ENCODE measurements around the gene DPPA2. TPM values are rescaled to one million over a fixed set of nuclear protein-coding genes. Genes with fewer than 3 reads are reported as not detected.
A peak's percentile ranks its signal among the peaks of the same experiment; 100 is the strongest.

Gene DPPA2
- total RNA-seq, 1 donor from 2014 or later = not detected

DNA sequence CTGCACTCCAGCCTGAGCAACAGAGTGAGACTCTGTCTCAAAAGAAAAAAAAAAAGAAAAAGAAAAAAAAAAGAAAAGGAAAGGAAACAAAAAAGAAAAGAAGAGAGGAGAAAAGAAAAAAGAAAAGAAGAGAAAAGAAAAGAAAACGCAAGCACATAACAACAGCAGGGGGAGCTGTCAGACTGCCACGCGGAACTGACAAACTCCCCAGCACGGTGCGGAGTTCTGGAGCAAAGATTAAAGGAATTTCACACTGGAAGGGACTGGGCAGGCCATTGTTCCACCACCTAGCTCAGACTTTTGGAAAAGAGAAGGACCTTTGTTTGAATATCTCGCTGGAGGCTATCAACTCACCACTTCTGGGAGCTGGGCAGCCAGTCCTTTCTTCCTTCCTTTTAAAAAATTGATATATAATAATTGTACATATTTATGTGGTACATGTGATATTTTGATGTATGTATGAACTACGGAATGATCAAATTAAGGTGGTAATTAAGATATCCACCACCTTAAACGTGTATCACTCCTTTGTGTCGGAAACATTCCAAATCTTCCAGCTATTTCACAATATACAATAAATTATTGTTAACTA, 40.5 kb downstream of the DPPA2 start:
- no peaks in the 10 kb centered on the region for H3K36me3 ChIP-seq
- no peak overlapping the region for H3K27ac ChIP-seq (replicated peaks)
- no peaks in the 10 kb centered on the region for H3K4me1 ChIP-seq
- no peak for DNase-seq
- intact Hi-C loops (cut with micrococcal nuclease) = no loop called here
- no peaks in the 10 kb centered on the region for H3K27me3 ChIP-seq (ENCODE audit: low read depth)
- H3K4me3 ChIP-seq = no peak overlapping the region
- TF ChIP-seq, protein P1, sequence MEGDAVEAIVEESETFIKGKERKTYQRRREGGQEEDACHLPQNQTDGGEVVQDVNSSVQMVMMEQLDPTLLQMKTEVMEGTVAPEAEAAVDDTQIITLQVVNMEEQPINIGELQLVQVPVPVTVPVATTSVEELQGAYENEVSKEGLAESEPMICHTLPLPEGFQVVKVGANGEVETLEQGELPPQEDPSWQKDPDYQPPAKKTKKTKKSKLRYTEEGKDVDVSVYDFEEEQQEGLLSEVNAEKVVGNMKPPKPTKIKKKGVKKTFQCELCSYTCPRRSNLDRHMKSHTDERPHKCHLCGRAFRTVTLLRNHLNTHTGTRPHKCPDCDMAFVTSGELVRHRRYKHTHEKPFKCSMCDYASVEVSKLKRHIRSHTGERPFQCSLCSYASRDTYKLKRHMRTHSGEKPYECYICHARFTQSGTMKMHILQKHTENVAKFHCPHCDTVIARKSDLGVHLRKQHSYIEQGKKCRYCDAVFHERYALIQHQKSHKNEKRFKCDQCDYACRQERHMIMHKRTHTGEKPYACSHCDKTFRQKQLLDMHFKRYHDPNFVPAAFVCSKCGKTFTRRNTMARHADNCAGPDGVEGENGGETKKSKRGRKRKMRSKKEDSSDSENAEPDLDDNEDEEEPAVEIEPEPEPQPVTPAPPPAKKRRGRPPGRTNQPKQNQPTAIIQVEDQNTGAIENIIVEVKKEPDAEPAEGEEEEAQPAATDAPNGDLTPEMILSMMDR (IDR thresholded peaks at IDR 0.05; ENCODE audit: borderline replicate concordance) = peak; percentile 53
- H3K9me3 ChIP-seq (replicated peaks) = no peaks in the 10 kb centered on the region

DNA sequence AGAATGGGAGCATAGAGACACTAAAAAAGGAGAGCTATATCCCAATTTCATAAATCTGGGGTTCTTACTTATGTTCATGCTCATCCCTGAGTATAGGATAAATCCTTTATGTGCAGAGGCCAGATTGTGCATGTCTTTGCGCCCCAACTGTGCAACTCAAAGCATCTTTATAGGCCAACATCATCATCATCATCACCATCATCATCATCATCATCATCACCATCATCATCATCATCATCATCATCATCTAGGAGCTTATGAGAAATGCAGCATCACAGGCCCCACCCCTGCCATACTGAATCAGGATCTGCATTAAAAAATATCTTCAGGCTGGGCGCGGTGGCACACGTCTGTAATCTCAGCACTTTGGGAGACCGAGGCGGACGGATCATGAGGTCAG, 45.5 kb downstream of the DPPA2 start:
- no peak overlapping the region for H3K4me3 ChIP-seq
- H3K36me3 ChIP-seq = no peaks in the 10 kb centered on the region
- no peaks in the 10 kb centered on the region for H3K27me3 ChIP-seq (ENCODE audit: low read depth)
- peaks cover 14% of the 10 kb centered on the region for H3K9me3 ChIP-seq (replicated peaks)
- H3K4me1 ChIP-seq = no peaks in the 10 kb centered on the region
- intact Hi-C loops (cut with micrococcal nuclease) = no loop called here
- DNase-seq = no peak
- H3K27ac ChIP-seq (replicated peaks) = no peak overlapping the region
- TF ChIP-seq, protein P1 (IDR thresholded peaks at IDR 0.05; ENCODE audit: borderline replicate concordance) = no peak

- Histone ChIP-seq H3K27me3 (ENCODE audit: low read depth) (no peaks in the 10 kb centered on the region), H3K4me3 (no peak overlapping the region), H3K36me3 (no peaks in the 10 kb centered on the region), H3K4me1 (no peaks in the 10 kb centered on the region), H3K9me3 (replicated peaks) (peaks cover 14% of the 10 kb centered on the region), H3K27ac (replicated peaks) (no peak overlapping the region)
- intact Hi-C loops (cut with micrococcal nuclease) = no loop called here
- TF ChIP-seq, protein P1 (IDR thresholded peaks at IDR 0.05; ENCODE audit: borderline replicate concordance) = no peak
- DNase-seq = no peak
Observed at GRCh38 chr3:109269577-109270275, 46.6 kb downstream of the DPPA2 start.

DNA sequence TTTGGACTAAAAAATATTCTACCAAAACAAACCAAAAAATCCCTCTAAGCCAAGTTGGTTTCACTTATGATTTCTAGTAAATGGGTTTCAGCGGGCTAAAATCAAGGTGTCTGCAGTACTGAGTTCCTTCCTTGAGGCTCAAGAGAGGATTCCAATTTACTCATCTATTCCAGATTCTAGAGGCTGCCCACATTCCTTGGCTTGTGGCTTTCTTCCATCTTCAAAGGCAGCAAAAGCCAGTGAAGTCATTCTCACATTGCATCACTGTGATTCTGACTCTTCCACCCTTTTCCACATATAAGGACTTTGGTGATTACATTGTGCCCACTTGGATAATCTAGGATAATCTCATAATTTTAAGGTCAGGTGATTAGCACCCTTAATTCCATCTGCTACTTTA, 48.1 kb downstream of the DPPA2 start:
- TF ChIP-seq, protein P1 (IDR thresholded peaks at IDR 0.05; ENCODE audit: borderline replicate concordance) = no peak
- no peak for DNase-seq
- Histone ChIP-seq H3K27me3 (ENCODE audit: low read depth) (no peaks in the 10 kb centered on the region), H3K36me3 (no peaks in the 10 kb centered on the region), H3K27ac (replicated peaks) (no peak overlapping the region), H3K4me3 (no peak overlapping the region), H3K4me1 (no peaks in the 10 kb centered on the region), H3K9me3 (replicated peaks) (peaks cover 14% of the 10 kb centered on the region)
- intact Hi-C loops (cut with micrococcal nuclease) = no loop called here

- no peak overlapping the region for H3K4me3 ChIP-seq
- no peaks in the 10 kb centered on the region for H3K4me1 ChIP-seq
- H3K9me3 ChIP-seq (replicated peaks) = peaks cover 14% of the 10 kb centered on the region
- H3K27ac ChIP-seq (replicated peaks) = no peak overlapping the region
- no peaks in the 10 kb centered on the region for H3K27me3 ChIP-seq (ENCODE audit: low read depth)
- TF ChIP-seq, protein P1 (IDR thresholded peaks at IDR 0.05; ENCODE audit: borderline replicate concordance) = no peak
- no peak for DNase-seq
- no peaks in the 10 kb centered on the region for H3K36me3 ChIP-seq
- intact Hi-C loops (cut with micrococcal nuclease) = no loop called here
Observed at GRCh38 chr3:109265295-109265694, 51.0 kb downstream of the DPPA2 start.

Data from left ventricle myocardium inferior (tissue), 1 donor.